HG03342 (cell line): Measurements from ENCODE around the gene SPTBN5.
A peak's percentile ranks its signal among the peaks of the same experiment; 100 is the strongest.

ENCODE experiments used
- ATAC-seq: cut with Tn5 transposase; IDR thresholded peaks from one replicate; pipeline ENCODE4 v1.9.1; 2021; ENCODE audit warnings: mild to moderate bottlenecking, moderate library complexity; ENCODE audit not compliant: unreplicated experiment

The SPTBN5 gene

DNA sequence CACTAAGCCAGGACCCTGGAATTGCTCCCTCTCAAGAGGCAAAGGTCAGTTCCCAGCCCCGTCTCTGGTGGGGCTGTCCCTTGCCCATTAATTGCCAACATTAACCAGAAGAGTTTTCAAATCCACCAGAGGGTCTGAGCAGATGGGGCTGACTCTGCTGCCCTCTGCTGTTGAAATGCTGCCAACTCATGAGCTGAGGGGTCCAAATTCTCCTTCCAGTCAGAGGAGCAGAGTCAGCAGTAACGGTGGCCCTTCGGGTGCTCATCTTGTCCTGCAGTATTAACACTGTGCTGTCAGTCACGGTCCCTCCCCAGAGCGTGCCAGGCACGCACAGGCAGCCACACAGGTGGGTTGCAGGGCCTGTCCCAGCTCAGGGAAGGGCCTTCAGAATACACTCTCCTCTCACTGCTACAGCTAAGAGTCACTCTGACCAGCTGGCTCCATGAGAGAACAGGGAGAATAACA, 10.7 kb upstream of the SPTBN5 start:
- ATAC-seq = no peak

- no peak for ATAC-seq
Measured at GRCh38 chr15:41903782-41904181, 9.9 kb upstream of the SPTBN5 start.

DNA sequence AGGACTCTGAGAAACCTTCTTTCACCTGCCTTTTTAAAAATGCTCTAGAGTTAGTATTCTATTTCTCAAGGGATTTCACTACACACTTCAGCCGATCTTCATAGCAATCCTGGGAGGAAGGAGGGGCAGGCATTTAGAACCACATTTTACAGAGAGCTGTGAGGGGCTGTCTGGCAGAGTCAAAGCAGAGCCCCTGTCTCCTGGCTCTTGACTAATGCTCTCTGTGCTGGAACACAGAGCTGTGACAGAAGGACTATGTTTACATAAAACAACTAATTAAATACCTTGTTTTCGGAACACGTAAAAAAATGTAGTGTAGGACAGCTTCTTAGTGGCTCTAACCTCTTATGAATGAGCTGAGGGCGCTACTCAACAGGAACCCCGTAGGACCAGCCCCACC, 7.6 kb upstream of the SPTBN5 start:
- ATAC-seq = no peak

DNA sequence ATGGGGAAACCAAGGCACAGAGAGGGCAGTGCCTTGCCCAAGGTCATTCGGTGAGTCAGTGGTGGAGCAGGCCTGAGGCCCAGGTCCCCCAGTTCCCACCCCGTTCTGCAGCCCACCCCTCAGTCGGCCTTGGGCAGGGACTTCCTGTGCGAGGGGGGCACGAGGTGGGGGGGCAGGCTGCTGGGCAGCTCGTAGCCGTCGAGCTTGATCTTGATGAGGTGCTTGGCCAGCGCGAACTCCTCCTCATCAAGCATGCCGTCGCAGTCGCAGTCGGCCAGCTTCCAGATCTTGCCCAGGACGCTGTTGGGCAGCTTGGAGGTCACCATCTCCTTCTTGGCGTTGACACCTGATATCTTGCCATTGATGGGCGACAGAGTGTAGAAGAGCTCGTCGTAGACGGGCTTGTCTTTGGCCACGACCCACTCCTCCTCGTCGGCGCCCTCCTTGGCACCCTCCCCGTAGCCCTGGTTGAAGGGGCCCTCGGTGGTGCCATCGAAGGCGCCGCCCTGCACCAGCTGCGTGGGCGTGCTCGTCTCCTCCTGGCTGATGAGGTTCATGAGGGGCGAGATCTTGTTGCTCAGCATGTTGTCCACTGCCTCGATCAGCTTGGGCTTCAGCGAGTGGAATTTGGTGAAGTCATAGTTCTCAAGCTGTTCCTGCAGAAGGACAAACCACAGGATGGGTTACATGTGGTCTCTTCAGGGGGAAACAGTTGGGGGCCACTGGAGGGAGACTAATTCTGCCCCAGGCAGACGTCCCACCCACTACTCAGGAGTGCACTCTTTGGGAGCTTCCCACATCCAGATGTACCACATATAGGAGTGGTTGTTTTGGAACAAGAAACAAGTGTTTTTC, 6.9 kb upstream of the SPTBN5 start:
- ATAC-seq = no peak

DNA sequence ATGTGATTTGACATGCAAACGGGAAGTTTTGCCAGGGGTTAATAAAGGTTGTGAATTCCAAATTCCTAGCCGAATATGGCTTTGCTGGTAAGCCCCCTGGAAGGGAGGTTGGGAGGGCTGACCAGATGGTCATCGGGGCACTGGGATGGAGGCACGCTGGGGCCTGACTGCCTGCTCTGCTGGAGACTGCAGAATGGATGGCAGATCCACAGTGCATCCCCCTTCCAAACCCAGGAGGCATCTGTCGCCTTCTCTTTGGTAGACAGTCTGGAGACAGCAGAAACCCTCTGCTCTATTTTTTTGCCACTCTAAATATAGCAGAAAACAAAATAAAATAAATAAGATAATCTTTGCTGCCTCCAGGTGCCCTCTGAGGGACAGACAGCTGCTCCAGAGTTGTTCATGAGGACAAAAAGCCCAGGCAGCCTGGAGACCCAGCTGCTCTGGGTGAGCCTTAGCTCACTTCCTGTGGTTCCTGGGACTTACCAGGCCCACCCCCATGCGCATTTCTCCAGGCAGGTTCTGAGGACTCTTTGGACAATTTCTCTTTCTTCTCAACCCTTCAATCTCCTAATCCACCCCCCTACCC, 6.1 kb upstream of the SPTBN5 start:
- no peak for ATAC-seq

GRCh38 chr15:41897363-41897799, 3.5 kb upstream of the SPTBN5 start:
- ATAC-seq = no peak

DNA sequence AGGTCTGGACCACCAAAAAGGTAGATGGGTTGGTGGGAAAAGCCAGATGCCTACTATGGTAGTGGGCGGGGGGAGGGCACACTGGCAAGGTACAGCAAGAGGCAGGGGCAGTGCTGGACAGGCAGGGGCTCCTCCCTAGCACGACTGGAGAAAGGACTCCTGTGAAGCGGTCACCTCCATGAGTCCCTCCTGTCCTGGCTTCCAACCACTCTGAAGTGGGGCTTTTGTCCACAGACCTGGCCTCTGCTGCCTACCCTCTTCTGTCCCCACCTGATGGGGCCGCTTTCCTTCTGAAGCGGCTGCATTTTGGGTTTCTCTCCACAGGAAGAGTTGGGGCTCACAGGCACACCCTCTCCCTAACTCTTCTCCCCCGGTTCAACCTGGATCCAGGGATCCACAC, 2.7 kb upstream of the SPTBN5 start:
- ATAC-seq = no peak

GRCh38 chr15:41895957-41896356, 2.1 kb upstream of the SPTBN5 start:
- ATAC-seq = no peak

DNA sequence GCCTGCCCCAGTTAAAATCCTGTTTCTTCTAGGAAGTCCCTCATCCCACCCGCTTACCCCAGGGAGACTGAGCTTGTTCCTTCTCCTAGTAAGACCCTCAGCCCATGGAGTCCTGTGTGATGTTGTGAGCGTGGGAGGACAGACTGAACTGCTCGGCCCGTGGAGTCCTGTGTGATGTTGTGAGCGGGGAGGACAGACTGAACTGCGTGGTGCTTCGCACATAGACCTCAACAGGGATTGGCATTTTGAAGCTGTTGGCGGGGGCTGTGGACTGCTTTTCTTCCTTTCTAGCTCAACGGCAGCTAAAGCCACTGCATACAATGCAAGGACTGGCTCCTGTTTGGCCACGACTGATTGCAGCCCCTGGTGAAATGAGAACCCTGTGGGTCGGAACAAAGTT, 1.6 kb upstream of the SPTBN5 start:
- ATAC-seq = no peak

GRCh38 chr15:41894791-41895463, 1.1 kb upstream of the SPTBN5 start:
- peak; percentile 88 for ATAC-seq

DNA sequence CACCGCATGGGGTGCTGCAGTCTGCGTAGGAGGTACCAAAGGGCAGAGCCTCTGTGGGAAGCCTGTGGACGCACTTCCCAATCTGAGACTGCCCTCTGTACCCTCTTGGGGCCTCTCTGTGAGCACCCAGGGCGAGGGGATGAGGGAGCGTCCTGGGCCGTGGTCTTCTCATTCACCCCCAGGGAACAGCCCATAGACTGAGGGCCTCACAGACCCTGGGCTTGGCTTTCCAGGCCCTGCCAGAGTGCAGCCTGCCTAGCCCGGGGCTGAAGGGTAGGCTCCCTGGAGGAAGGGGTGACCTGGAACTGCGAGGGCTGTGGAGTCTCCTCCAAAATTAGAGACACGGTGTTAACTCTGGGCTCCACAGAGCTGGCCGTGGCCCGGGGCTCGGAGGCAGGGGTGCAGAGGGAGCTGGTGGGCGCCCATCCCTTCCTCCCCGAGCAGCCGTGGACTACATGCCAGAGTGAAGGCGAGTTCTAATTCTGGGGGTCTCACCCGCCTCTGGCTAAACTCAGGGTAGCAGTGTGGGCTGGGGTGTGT, 468 bp upstream of the SPTBN5 start:
- ATAC-seq = no peak

- ATAC-seq = no peak
Measured at GRCh38 chr15:41892621-41893421, 1.0 kb downstream of the SPTBN5 start.

- no peak for ATAC-seq
Measured at GRCh38 chr15:41891946-41892345, 1.9 kb downstream of the SPTBN5 start.

GRCh38 chr15:41891226-41891625, 2.6 kb downstream of the SPTBN5 start:
- no peak for ATAC-seq

- ATAC-seq = no peak
Measured at GRCh38 chr15:41890050-41890690, 3.7 kb downstream of the SPTBN5 start.

DNA sequence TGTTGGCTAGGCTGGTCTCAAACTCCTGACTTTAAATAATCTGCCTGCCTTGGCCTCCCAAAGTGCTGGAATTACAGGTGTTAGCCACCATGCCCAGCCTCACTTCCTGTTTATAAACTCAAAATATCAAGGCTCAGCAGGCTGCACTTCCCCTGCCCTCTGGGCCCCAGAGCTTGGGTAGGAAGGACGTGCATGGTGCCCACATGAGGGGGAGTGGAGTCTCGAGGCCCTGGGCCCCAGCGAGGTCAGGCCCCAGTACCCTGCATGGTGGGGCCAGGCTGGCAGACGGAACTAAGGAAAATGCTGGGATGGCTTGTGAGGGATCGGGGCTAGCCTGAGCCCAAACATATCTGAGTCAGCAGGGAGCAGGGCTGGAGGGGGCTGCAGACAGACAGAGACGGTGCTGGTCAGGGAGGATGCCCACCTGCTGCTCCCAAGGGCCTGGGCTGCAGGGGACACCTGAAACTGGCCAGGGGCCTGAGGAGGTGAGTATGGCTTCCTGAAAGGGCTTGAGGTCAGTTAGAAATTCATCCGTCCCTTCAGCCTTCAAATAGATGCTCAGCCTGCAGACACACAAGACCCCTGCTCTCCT, 5.1 kb downstream of the SPTBN5 start:
- ATAC-seq = no peak

DNA sequence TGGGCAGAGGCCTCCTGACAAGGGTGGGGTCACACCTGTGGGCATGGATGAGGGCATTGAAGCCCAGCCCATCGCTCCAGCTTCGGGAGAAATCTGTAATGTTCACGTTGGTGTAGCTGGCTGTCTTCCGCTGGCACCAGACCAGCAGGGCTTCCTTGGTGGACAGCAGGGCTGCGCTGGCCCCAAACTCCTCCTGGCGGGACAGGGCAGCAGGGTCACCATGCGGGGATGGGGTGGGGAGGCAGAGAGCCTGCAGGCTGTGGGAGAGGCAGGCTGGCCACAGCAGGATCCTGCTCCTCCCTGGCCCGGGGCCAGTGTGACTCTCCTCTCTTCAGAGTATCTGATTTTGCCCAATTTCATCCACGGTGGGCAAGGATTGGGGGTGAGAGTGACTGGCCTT, 6.0 kb downstream of the SPTBN5 start:
- ATAC-seq = no peak

- no peak for ATAC-seq
Measured at GRCh38 chr15:41887161-41887560, 6.7 kb downstream of the SPTBN5 start.

DNA sequence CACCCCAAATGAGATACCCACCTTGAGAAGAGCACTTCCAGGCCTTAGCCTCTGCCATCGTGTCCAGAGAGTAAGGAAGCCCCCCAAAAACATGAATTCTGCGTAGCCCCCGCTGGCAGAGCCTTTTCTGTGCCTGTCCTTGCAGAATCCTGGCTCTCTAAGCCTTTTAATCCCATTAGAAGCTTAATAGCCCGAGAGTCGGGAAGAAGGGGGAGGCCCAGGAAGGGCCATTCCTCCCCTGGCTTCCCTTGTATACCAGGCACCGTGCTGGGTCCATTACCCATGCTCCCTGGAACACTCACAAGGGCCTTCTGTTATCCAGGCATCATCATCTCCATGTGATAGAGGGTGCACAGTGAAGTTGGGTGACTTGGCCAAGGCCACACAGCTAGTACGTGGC, 7.1 kb downstream of the SPTBN5 start:
- no peak for ATAC-seq

- ATAC-seq = no peak
Measured at GRCh38 chr15:41885841-41886240, 8.0 kb downstream of the SPTBN5 start.
